OCI-LY3 (cell line): ENCODE measurements around the gene ADAMTS19.

Experiments used
- CTCF ChIP-seq: fragments of 200-600, 300-600 bp; sonication (generic); IDR thresholded peaks from 2 replicates; pipeline ENCODE4 v1.5.1; 2014; ENCODE audit warnings: antibody characterized with exemption, low read length, low read depth
- EZH2phosphoT487 ChIP-seq: fragments of 200-600 bp; shearing (Covaris generic); IDR thresholded peaks from 2 replicates; pipeline ENCODE4 v1.6.1; 2018; ENCODE audit warnings: antibody characterized with exemption, mixed run types, low read depth

DNA sequence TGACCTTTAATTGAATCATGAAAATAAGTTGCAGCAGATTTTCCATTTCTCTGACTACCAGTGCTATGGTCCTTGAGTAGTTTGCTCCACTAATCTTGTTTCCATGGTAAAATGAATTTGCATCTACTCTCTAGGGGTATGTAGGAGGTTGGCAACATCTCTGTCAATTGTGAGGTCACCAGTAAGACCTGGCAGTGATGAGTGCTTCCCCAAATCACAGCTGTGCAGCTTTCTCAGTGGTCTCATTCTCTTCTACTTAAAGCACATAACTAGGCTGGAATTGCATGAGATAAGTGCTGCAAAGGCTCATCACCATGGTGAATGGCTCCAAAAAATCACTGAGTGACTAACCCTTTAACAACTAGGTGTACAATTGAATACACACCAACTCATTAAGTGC lies 36.3 kb downstream of the ADAMTS19 start:
- TF ChIP-seq EZH2phosphoT487 (no peak), CTCF (no peak)
